C4-2B (cell line): ENCODE data around the gene MIS18A.

Source experiments
- CTCF ChIP-seq: fragments of 450-650 bp; conservative IDR thresholded peaks from 2 replicates; pipeline ENCODE4 v1.5.1; 2017; ENCODE audit warnings: mild to moderate bottlenecking
- ZFX ChIP-seq: fragments of 450-650 bp; IDR thresholded peaks from 2 replicates; pipeline ENCODE4 v1.6.1; 2017

DNA sequence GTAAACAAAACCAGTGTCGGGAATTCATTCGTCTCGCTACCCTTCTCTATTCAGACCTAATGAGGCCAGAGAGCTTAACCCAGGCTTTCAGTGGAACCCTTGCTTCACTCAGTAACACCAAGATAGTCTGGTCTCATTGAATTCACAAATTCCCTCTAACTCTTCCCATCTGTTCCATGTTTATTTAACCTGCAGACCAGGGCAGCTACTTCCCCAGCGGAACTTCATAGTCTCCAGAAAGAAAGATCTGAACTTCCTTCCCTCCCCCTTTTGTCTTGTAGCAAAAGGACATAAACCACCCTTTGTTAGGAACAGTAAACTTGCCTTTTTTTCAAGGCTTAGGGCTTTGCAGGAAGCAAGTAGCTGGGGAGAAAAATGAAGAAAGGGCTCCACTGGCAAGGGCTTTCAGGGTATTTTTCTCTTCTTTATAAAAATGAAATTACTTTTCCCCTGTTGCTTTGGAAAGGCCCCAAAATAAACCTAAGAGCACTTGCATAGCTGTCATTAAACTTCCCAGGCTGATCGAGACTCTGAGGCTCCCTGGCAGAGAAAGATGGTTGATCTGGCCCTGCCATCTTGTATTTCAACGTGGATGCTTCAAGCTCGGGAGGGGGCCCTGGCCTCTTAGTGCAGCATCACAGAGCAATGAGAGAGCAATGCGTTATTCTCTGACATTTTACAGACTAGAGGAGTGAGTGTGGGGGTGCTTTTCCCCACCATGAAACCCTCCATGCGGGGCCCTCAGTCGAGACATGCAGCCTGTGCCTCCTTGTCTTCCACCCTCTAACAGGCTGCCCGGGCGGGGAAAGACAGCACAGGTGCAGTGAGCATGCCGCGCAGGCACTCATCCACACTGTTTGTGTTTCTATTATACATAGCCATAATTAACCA is 30.0 kb downstream of the MIS18A start:
- no peak for TF ChIP-seq CTCF
- no peak for TF ChIP-seq ZFX
